CD4-positive, alpha-beta T cell (primary cell): ENCODE measurements around the gene GAD2. TPM values are rescaled to one million over a fixed set of nuclear protein-coding genes. Genes with fewer than 3 reads are reported as not detected.
"Not testable (repeated sequence)": the region's sequence is repeated elsewhere in the genome, so short reads cannot be mapped to it uniquely, and the experiment has no call there.

Experiments used
- ATAC-seq: fragments of 200-7000 bp; cut with Tn5 transposase; one replicate; pipeline ENCODE4 v1.10.0; 2022; ENCODE audit warnings: mild to moderate bottlenecking; ENCODE audit not compliant: poor library complexity
- CTCF ChIA-PET: fragments of 350-600 bp; sonication (Branson Sonifier 250); formaldehyde crosslinking; loops from one replicate; lab custom pipeline; 2021; ENCODE audit warnings: antibody characterized with exemption, inconsistent platforms; lab: Charles Lee
- POLR2A ChIA-PET: fragments of 350-600 bp; sonication (Branson Sonifier 250); formaldehyde crosslinking; loops from one replicate; lab custom pipeline; 2021; ENCODE audit warnings: antibody characterized with exemption, inconsistent platforms; lab: Charles Lee
- DNase-seq, 14 experiments: peaks; one replicate each; pipeline ENCODE4 v3.0.0-alpha.2; 2013 to 2020; ENCODE audit warnings: mixed read lengths in 2 of 14
- H3K27ac ChIP-seq, 2 donors: one replicate each; pipeline versions ENCODE4 v1.5.1 to v1.7.0; 2013; ENCODE audit warnings: low read length in 2 of 2, low read depth in 1 of 2, mild to moderate bottlenecking in 1 of 2
- H3K27me3 ChIP-seq, 2 experiments: 1 replicate in 1 of 2; 2 replicates in 1 of 2; pipeline versions ENCODE4 v1.6.1 to v1.7.0; 2013; ENCODE audit warnings: low read length in 2 of 2, control low read depth in 1 of 2, mild to moderate bottlenecking in 1 of 2, moderate library complexity in 1 of 2; ENCODE audit not compliant: insufficient read depth in 2 of 2, control insufficient read depth in 1 of 2
- H3K36me3 ChIP-seq: one replicate; pipeline ENCODE4 v1.6.1; 2013; ENCODE audit warnings: low read length, control low read depth; ENCODE audit not compliant: insufficient read depth
- H3K4me1 ChIP-seq: one replicate; pipeline ENCODE4 v1.6.1; 2013; ENCODE audit warnings: low read length, control low read depth; ENCODE audit not compliant: insufficient read depth
- H3K4me3 ChIP-seq: one replicate; pipeline ENCODE4 v1.5.1; 2013; ENCODE audit warnings: mild to moderate bottlenecking, low read length, moderate library complexity
- H3K9me3 ChIP-seq, 2 experiments: 1 replicate in 1 of 2; 2 replicates in 1 of 2; pipeline versions ENCODE4 v1.6.1 to v1.7.0; 2013; ENCODE audit warnings: low read length in 2 of 2, mild to moderate bottlenecking in 2 of 2, control low read depth in 1 of 2, moderate library complexity in 1 of 2; ENCODE audit not compliant: control insufficient read depth in 1 of 2, insufficient read depth in 1 of 2
- H3K27ac Mint-ChIP-seq: one replicate; pipeline ENCODE4 v1.8.0; 2020; ENCODE audit warnings: mixed read lengths
- H3K27me3 Mint-ChIP-seq: one replicate; pipeline ENCODE4 v1.8.0; 2021; ENCODE audit warnings: mixed read lengths
- H3K36me3 Mint-ChIP-seq: one replicate; pipeline ENCODE4 v1.8.0; 2021; ENCODE audit warnings: low read depth, mixed read lengths
- H3K4me1 Mint-ChIP-seq: one replicate; pipeline ENCODE4 v1.8.0; 2021; ENCODE audit warnings: low read depth, mixed read lengths
- H3K4me3 Mint-ChIP-seq: one replicate; pipeline ENCODE4 v1.8.0; 2020; ENCODE audit warnings: mild to moderate bottlenecking, mixed read lengths
- H3K9me3 Mint-ChIP-seq: one replicate; pipeline ENCODE4 v1.8.0; 2020; ENCODE audit warnings: mixed read lengths
- CTCF ChIP-seq: fragments of 200-600 bp; IDR thresholded peaks from one replicate; pipeline ENCODE4 v1.8.0; 2022; ENCODE audit warnings: antibody characterized with exemption, mild to moderate bottlenecking
- intact Hi-C, 2 experiments: fragments of 100-400 bp; cut with DNase I in 1 of 2; cut with micrococcal nuclease in 1 of 2; formaldehyde crosslinking; loops; one replicate each; pipeline versions ENCODE4 v1.15.1 to v1.9.0; 2023 to 2025; cut with DNase I, micrococcal nuclease
- total RNA-seq, 174 experiments: library from RNA in 2 of 174; stranded (reverse) in 2 of 174; gene quantifications; one replicate each; pipeline ENCODE4 v1.2.3 and lab custom pipeline; 2021 to 2026

Gene GAD2
- total RNA-seq, 2 experiments from 2014 or later = not detected

GRCh38 chr10:26335574-26336093 lies 119.1 kb downstream of the GAD2 start:
- Mint-ChIP-seq H3K4me3 (peak overlapping the region; percentile 72), H3K27ac (no peak overlapping the region), H3K27me3 (no peaks in the 10 kb centered on the region), H3K4me1 (no peaks in the 10 kb centered on the region), H3K9me3 (peaks cover 5% of the 10 kb centered on the region), H3K36me3 (peaks cover 4% of the 10 kb centered on the region)
- Histone ChIP-seq H3K4me1 (peaks cover 5% of the 10 kb centered on the region), H3K27me3 (no peaks in the 10 kb centered on the region), H3K36me3 (no peaks in the 10 kb centered on the region), H3K4me3 (peak overlapping the region; percentile 51), H3K27ac (no peak overlapping the region), H3K9me3 (peaks cover 0 to 8% of the 10 kb centered on the region in 2 experiments)
- ATAC-seq (peak; percentile 22), DNase-seq (peak in 1 of 14 experiments; percentile 21)
- intact Hi-C loops = loop anchor here (1.0 to 10.0 kb wide), 9 partner anchors 92 to 1029 kb away; no protein-coding TSS in a partner anchor
- POLR2A ChIA-PET = interaction anchor here (1.0 to 1.5 kb wide), 3 partner anchors 102 to 221 kb away, joined by 3 to 10 read pairs (median 3); partner anchors contain the start of gene APBB1IP
- CTCF ChIA-PET = interaction anchor here (0.9 to 1.2 kb wide), 6 partner anchors 90 to 546 kb away, joined by 3 to 8 read pairs (median 4); no protein-coding TSS in a partner anchor
- no peak for TF ChIP-seq CTCF

- H3K9me3 Mint-ChIP-seq = peaks cover 5% of the 10 kb centered on the region
- POLR2A ChIA-PET = interaction anchor here (1.2 kb wide), 1 partner anchor 99 kb away, joined by 4 read pairs; no protein-coding TSS in a partner anchor
- Histone ChIP-seq H3K27ac (no peak overlapping the region), H3K4me1 (peaks cover 5% of the 10 kb centered on the region), H3K9me3 (peaks cover 0 to 8% of the 10 kb centered on the region in 2 experiments), H3K4me3 (no peak overlapping the region), H3K36me3 (no peaks in the 10 kb centered on the region), H3K27me3 (no peaks in the 10 kb centered on the region)
- intact Hi-C loops = loop anchor here (5.0 to 10.0 kb wide), 5 partner anchors 90 to 1028 kb away; no protein-coding TSS in a partner anchor
- no peak overlapping the region for H3K27ac Mint-ChIP-seq
- H3K4me1 Mint-ChIP-seq = no peaks in the 10 kb centered on the region
- no peak overlapping the region for H3K4me3 Mint-ChIP-seq
- ATAC-seq (no peak), DNase-seq (no peak)
- TF ChIP-seq CTCF = no peak
- CTCF ChIA-PET = no interaction called here
- peaks cover 4% of the 10 kb centered on the region for H3K36me3 Mint-ChIP-seq
- no peaks in the 10 kb centered on the region for H3K27me3 Mint-ChIP-seq
These were observed 120.4 kb downstream of the GAD2 start for GRCh38 chr10:26336979-26337378.

- intact Hi-C loops = no loop called here
- ATAC-seq (no peak), DNase-seq (no peak)
- no peak overlapping the region for H3K4me3 ChIP-seq
- no peaks in the 10 kb centered on the region for H3K4me1 ChIP-seq
- Mint-ChIP-seq H3K4me3 (no peak overlapping the region), H3K9me3 (no peaks in the 10 kb centered on the region), H3K36me3 (no peaks in the 10 kb centered on the region), H3K4me1 (no peaks in the 10 kb centered on the region), H3K27me3 (no peaks in the 10 kb centered on the region), H3K27ac (no peak overlapping the region)
- H3K27me3 ChIP-seq = no peaks in the 10 kb centered on the region
- no peak for TF ChIP-seq CTCF
- no peak overlapping the region for H3K27ac ChIP-seq
- CTCF ChIA-PET = no interaction called here
- no peaks in the 10 kb centered on the region for H3K9me3 ChIP-seq
- no peaks in the 10 kb centered on the region for H3K36me3 ChIP-seq
- POLR2A ChIA-PET = no interaction called here
These were observed 125.1 kb downstream of the GAD2 start for GRCh38 chr10:26341701-26342100.

GRCh38 chr10:26348821-26349417 lies 132.3 kb downstream of the GAD2 start:
- H3K9me3 ChIP-seq, H3K27ac ChIP-seq, DNase-seq, H3K27ac Mint-ChIP-seq, H3K4me3 ChIP-seq, H3K36me3 ChIP-seq, H3K27me3 ChIP-seq, H3K4me1 ChIP-seq, H3K36me3 Mint-ChIP-seq, POLR2A ChIA-PET, H3K9me3 Mint-ChIP-seq, H3K4me1 Mint-ChIP-seq, ATAC-seq, intact Hi-C loops, H3K4me3 Mint-ChIP-seq, H3K27me3 Mint-ChIP-seq: not testable (repeated sequence)
- CTCF ChIA-PET = interaction anchor here (0.6 kb wide), 1 partner anchor 134 kb away, joined by 3 read pairs; no protein-coding TSS in a partner anchor
